OCI-LY7 (cell line): Measurements from ENCODE around the gene LIG3. TPM values are rescaled to one million over a fixed set of nuclear protein-coding genes. Genes with fewer than 3 reads are reported as not detected.

Source experiments
- BruUV-seq: library from RNA; stranded (reverse); fragments of 400-500 nt; replicated peaks from 2 replicates; lab custom pipeline; 2021; lab: Mats Ljungman, UMichigan
- CTCF ChIA-PET: fragments of 300-600 bp; sonication (Branson Sonifier 250); formaldehyde crosslinking; loops from one replicate; lab custom pipeline; 2022; ENCODE audit warnings: antibody characterized with exemption; ENCODE audit not compliant: unreplicated experiment; lab: Charles Lee
- POLR2A ChIA-PET: fragments of 300-600 bp; sonication (Branson Sonifier 250); formaldehyde crosslinking; loops from one replicate; lab custom pipeline; 2022; ENCODE audit warnings: antibody characterized with exemption; lab: Charles Lee
- DNase-seq: peaks from one replicate; pipeline ENCODE4 v3.0.0-alpha.2; 2015; ENCODE audit warnings: low spot score
- H2AFZ ChIP-seq: fragments of 200-600 bp; sonication (generic), shearing (Covaris generic); 2 replicates; pipeline ENCODE4 v1.6.1; 2014; ENCODE audit warnings: mild to moderate bottlenecking, antibody characterized with exemption, low read length, moderate library complexity
- H3K27ac ChIP-seq: fragments of 200-600 bp; sonication (generic); 2 replicates; pipeline ENCODE4 v1.5.1; 2014; ENCODE audit warnings: mixed run types, low read depth, mild to moderate bottlenecking, moderate library complexity, low read length, inconsistent platforms; ENCODE audit not compliant: poor library complexity, severe bottlenecking
- H3K36me3 ChIP-seq: fragments of 200-600 bp; sonication (generic); 2 replicates; pipeline ENCODE4 v1.6.1; 2014; ENCODE audit warnings: mild to moderate bottlenecking, antibody characterized with exemption, low read length, moderate library complexity, mixed read lengths; ENCODE audit not compliant: insufficient read depth
- H3K4me1 ChIP-seq: fragments of 200-600 bp; sonication (generic); 2 replicates; pipeline ENCODE4 v1.5.1; 2014; ENCODE audit warnings: mild to moderate bottlenecking, low read length; ENCODE audit not compliant: insufficient read depth, poor library complexity, severe bottlenecking
- H3K4me2 ChIP-seq: fragments of 200-600 bp; sonication (generic); 2 replicates; pipeline ENCODE4 v1.6.1; 2014; ENCODE audit warnings: mild to moderate bottlenecking, low read length
- H3K4me3 ChIP-seq: fragments of 200-600 bp; sonication (generic); 2 replicates; pipeline ENCODE4 v1.5.1; 2014; ENCODE audit warnings: mild to moderate bottlenecking, low read depth, low read length; ENCODE audit not compliant: poor library complexity, severe bottlenecking
- H3K79me2 ChIP-seq: fragments of 200-600 bp; sonication (generic); 2 replicates; pipeline ENCODE4 v1.6.1; 2016; ENCODE audit warnings: low read depth, mild to moderate bottlenecking, low read length, moderate library complexity, mixed read lengths; ENCODE audit not compliant: insufficient read depth
- H3K9me2 ChIP-seq: fragments of 200-600 bp; sonication (generic); 2 replicates; pipeline ENCODE4 v1.6.1; 2016; ENCODE audit warnings: mild to moderate bottlenecking, low read length, mixed read lengths; ENCODE audit not compliant: insufficient read depth
- H3K9me3 ChIP-seq: fragments of 200-600 bp; sonication (generic); 2 replicates; pipeline ENCODE4 v1.6.1; 2014; ENCODE audit warnings: mild to moderate bottlenecking, mixed run types, low read length, mixed read lengths
- H4K20me1 ChIP-seq: fragments of 200-600 bp; sonication (generic); 2 replicates; pipeline ENCODE4 v1.6.1; 2014; ENCODE audit warnings: mild to moderate bottlenecking, antibody characterized with exemption, low read length, moderate library complexity, mixed read lengths; ENCODE audit not compliant: insufficient read depth
- EZH2phosphoT487 ChIP-seq: fragments of 200-600 bp; sonication (generic); IDR thresholded peaks from 2 replicates; pipeline ENCODE4 v1.6.1; 2018; ENCODE audit warnings: low read depth, borderline replicate concordance, mild to moderate bottlenecking, mixed run types, antibody characterized with exemption, low read length, moderate library complexity, mixed read lengths
- intact Hi-C: fragments of 100-400 bp; cut with micrococcal nuclease; formaldehyde crosslinking; loops from one replicate; pipeline ENCODE4 v1.10.0; 2022; ENCODE audit not compliant: unreplicated experiment
- total RNA-seq, 2 experiments: library from RNA; depleted of rRNA in 1 of 2; stranded (reverse); fragments of >200 nt in 1 of 2; shearing (Covaris generic) in 1 of 2; gene quantifications; 2 replicates each; pipeline ENCODE4 v1.2.3, GENCODE V29; 2014 to 2022
- TF ChIP-seq, protein P1 (sequence below): fragments of 200-600 bp; sonication (generic); conservative IDR thresholded peaks from 2 replicates; pipeline ENCODE4 v1.5.1; 2014; ENCODE audit warnings: mild to moderate bottlenecking, antibody characterized with exemption, low read length, moderate library complexity, mixed read lengths

Gene LIG3
- total RNA-seq, 2 experiments from 2014 or later = 65.6 to 67.3 TPM

DNA sequence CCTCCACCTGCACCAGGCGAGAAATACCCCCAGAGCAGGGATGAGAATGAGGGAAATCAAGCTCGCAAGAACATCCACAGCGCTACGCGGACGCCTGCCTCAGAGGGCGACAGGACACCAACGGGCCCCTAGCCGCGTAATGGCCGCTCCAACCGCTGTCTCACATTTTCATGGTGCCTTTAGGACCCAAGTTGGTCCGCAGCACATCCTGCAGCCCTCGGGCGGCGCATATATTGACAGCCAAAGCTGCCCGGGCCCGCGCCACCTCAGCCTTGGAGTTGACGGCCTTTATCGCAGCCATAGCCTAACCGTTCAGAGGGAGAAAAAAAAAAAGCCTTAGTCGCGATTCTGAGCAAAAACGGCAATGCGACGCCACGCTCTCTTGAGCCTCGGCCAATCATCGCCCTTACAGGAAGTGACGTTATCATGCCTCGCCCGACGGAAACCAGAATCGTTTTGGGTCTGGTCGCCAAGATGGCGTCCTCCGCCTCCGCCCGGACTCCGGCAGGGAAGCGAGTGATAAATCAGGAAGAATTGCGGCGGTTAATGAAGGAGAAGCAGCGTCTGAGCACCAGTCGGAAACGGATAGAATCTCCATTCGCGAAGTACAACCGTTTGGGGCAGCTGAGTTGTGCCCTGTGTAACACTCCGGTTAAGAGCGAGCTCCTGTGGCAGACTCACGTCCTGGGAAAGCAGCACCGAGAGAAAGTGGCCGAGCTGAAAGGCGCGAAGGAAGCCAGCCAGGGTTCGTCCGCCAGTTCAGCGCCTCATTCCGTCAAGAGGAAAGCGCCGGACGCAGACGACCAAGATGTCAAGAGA is 19.0 kb upstream of the LIG3 start, which contains the start of the genes CCT6B and ZNF830:
CCT6B (minus strand) TSS at position 368 of the 819 bp plus-strand sequence; CDS start at position 301, 67 bp downstream.
ZNF830 (plus strand) TSS at position 448 of the 819 bp plus-strand sequence; CDS start at position 475, 27 bp downstream.
- Histone ChIP-seq H3K4me3 (peak within 1 kb of the TSS; percentile 80), H3K27ac (peak within 1 kb of the TSS; percentile 60), H3K9me2 (no peaks in the 10 kb centered on the region), H3K4me2 (peak within 1 kb of the TSS; percentile 97), H4K20me1 (no peaks in the 10 kb centered on the region), H2AFZ (peak within 1 kb of the TSS; percentile 83), H3K79me2 (peaks cover 24% of the 10 kb centered on the region), H3K4me1 (peaks cover 20% of the 10 kb centered on the region), H3K9me3 (no peaks in the 10 kb centered on the region), H3K36me3 (peaks cover 33% of the 10 kb centered on the region)
- no TSS peak for BruUV-seq
- ChIA-PET POLR2A (interaction anchor here (1.8 kb wide), 1 partner anchor 13 kb away, joined by 7 read pairs; no protein-coding TSS in a partner anchor), CTCF (interaction anchor here (1.0 kb wide), 1 partner anchor 21 kb away, joined by 3 read pairs; no protein-coding TSS in a partner anchor)
- peak; percentile 94 for DNase-seq
- TF ChIP-seq EZH2phosphoT487 = no peak
- TF ChIP-seq, protein P1, sequence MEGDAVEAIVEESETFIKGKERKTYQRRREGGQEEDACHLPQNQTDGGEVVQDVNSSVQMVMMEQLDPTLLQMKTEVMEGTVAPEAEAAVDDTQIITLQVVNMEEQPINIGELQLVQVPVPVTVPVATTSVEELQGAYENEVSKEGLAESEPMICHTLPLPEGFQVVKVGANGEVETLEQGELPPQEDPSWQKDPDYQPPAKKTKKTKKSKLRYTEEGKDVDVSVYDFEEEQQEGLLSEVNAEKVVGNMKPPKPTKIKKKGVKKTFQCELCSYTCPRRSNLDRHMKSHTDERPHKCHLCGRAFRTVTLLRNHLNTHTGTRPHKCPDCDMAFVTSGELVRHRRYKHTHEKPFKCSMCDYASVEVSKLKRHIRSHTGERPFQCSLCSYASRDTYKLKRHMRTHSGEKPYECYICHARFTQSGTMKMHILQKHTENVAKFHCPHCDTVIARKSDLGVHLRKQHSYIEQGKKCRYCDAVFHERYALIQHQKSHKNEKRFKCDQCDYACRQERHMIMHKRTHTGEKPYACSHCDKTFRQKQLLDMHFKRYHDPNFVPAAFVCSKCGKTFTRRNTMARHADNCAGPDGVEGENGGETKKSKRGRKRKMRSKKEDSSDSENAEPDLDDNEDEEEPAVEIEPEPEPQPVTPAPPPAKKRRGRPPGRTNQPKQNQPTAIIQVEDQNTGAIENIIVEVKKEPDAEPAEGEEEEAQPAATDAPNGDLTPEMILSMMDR = no peak
- intact Hi-C loops = loop anchor here (1.0 kb wide), 1 partner anchor 20 kb away; no protein-coding TSS in a partner anchor

DNA sequence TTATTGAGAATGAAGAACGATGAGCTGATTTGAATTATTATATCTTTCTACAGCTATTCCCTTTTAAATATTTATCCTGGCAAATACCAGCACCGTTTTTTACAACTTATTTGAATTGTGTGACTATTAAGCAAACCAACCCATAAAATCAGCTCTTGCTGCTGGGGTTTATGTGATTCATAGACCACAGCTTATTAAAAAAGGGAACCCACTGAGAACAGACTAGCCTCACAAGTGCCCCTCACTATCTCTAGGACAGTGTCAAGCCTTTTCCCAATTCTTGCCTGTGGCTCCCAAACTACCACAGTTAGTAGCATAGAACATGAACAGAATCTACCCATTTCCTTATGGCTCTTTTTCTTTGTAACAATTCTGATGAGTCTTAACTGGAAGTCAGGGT is 6.1 kb upstream of the LIG3 start:
- H3K9me3 ChIP-seq = no peaks in the 10 kb centered on the region
- no peaks in the 10 kb centered on the region for H3K79me2 ChIP-seq
- no peaks in the 10 kb centered on the region for H3K9me2 ChIP-seq
- H3K27ac ChIP-seq = no peak overlapping the region
- H3K4me2 ChIP-seq = no peak overlapping the region
- H4K20me1 ChIP-seq = no peaks in the 10 kb centered on the region
- CTCF ChIA-PET = no interaction called here
- no peak overlapping the region for H2AFZ ChIP-seq
- no peaks in the 10 kb centered on the region for H3K36me3 ChIP-seq
- POLR2A ChIA-PET = interaction anchor here (1.5 to 2.0 kb wide), 3 partner anchors 10 to 28 kb away, joined by 3 to 7 read pairs (median 7); partner anchors contain the start of genes CCT6B and ZNF830
- DNase-seq = no peak
- TF ChIP-seq EZH2phosphoT487 = no peak
- TF ChIP-seq, protein P1 = no peak
- H3K4me3 ChIP-seq = no peak overlapping the region
- H3K4me1 ChIP-seq = peaks cover 3% of the 10 kb centered on the region
- no TSS peak for BruUV-seq
- intact Hi-C loops = no loop called here
